Mammary epithelial cell (primary cell): Measurements from ENCODE around the gene TSSK1B.

Experiments
- CTCF ChIP-seq, 2 donors: IDR thresholded peaks in 1 of 2; conservative IDR thresholded peaks in 1 of 2; 2 replicates each; pipeline ENCODE4 v1.5.1; 2011 to 2012; ENCODE audit warnings: inconsistent platforms in 2 of 2, low read length in 2 of 2, mild to moderate bottlenecking in 2 of 2, control low read depth in 1 of 2, low read depth in 1 of 2; ENCODE audit not compliant: insufficient read depth in 1 of 2; ENCODE audit errors: extremely low read depth in 1 of 2
- EZH2 ChIP-seq: IDR thresholded peaks from 2 replicates; pipeline ENCODE4 v1.6.1; 2012; ENCODE audit warnings: low read length, inconsistent platforms, borderline replicate concordance

- no peak for TF ChIP-seq EZH2
- no peak for TF ChIP-seq CTCF (conservative IDR thresholded peaks at IDR 0.05 in 1 of 2, IDR thresholded peaks at IDR 0.05 in 1 of 2; ENCODE audit: extremely low read depth in 1 of 2, insufficient read depth in 1 of 2, low read depth in 1 of 2, low read length in 2 of 2)
Observed at GRCh38 chr5:113474100-113474728, 39.4 kb upstream of the TSSK1B start.
